ENCODE results near the gene GPRIN2.
"Not testable (repeated sequence)": the region's sequence is repeated elsewhere in the genome, so short reads cannot be mapped to it uniquely, and the experiment has no call there.

The GPRIN2 gene

GRCh38 chr10:46556515-46557318 lies at the start of gene GPRIN2:
Gene GPRIN2, minus strand, starts transcription at chr10:46556658. Its CDS starts 5,922 bp downstream, at chr10:46550736.
- no peak for DNase-seq

GRCh38 chr10:46600516-46600915 lies 44.1 kb upstream of the GPRIN2 start:
- not testable (repeated sequence) for DNase-seq

- DNase-seq = not testable (repeated sequence)
These were observed 41.3 kb upstream of the GPRIN2 start for GRCh38 chr10:46597616-46598246.

GRCh38 chr10:46596570-46596969 lies 40.1 kb upstream of the GPRIN2 start:
- not testable (repeated sequence) for DNase-seq

GRCh38 chr10:46594453-46595063 lies 38.1 kb upstream of the GPRIN2 start:
- not testable (repeated sequence) for DNase-seq

- not testable (repeated sequence) for DNase-seq
These were observed 36.8 kb upstream of the GPRIN2 start for GRCh38 chr10:46593307-46593706.

GRCh38 chr10:46591053-46591452 lies 34.6 kb upstream of the GPRIN2 start:
- not testable (repeated sequence) for DNase-seq

- not testable (repeated sequence) for DNase-seq
These were observed 33.1 kb upstream of the GPRIN2 start for GRCh38 chr10:46589589-46589988.

- not testable (repeated sequence) for DNase-seq
These were observed 31.8 kb upstream of the GPRIN2 start for GRCh38 chr10:46588221-46588620.

- DNase-seq = not testable (repeated sequence)
These were observed 31.1 kb upstream of the GPRIN2 start for GRCh38 chr10:46587546-46587945.

- DNase-seq = not testable (repeated sequence)
These were observed 28.8 kb upstream of the GPRIN2 start for GRCh38 chr10:46585246-46585645.

GRCh38 chr10:46584196-46584595 lies 27.7 kb upstream of the GPRIN2 start:
- DNase-seq = not testable (repeated sequence)

- not testable (repeated sequence) for DNase-seq
These were observed 26.1 kb upstream of the GPRIN2 start for GRCh38 chr10:46582568-46582967.

- DNase-seq = not testable (repeated sequence)
These were observed 25.5 kb upstream of the GPRIN2 start for GRCh38 chr10:46581997-46582396.

- not testable (repeated sequence) for DNase-seq
These were observed 22.9 kb upstream of the GPRIN2 start for GRCh38 chr10:46579378-46579777.

GRCh38 chr10:46578474-46579178 lies 22.2 kb upstream of the GPRIN2 start, which contains the start of gene SYT15:
Gene SYT15, plus strand, starts transcription at chr10:46579128. Its CDS starts 41 bp downstream, at chr10:46579169.
- DNase-seq = not testable (repeated sequence)

- DNase-seq = not testable (repeated sequence)
These were observed 21.4 kb upstream of the GPRIN2 start for GRCh38 chr10:46577624-46578473.

GRCh38 chr10:46573884-46574283 lies 17.4 kb upstream of the GPRIN2 start:
- DNase-seq = not testable (repeated sequence)

- not testable (repeated sequence) for DNase-seq
These were observed 16.9 kb upstream of the GPRIN2 start for GRCh38 chr10:46573314-46573713.

GRCh38 chr10:46572765-46573164 lies 16.3 kb upstream of the GPRIN2 start:
- DNase-seq = not testable (repeated sequence)

GRCh38 chr10:46570655-46571054 lies 14.2 kb upstream of the GPRIN2 start:
- DNase-seq = not testable (repeated sequence)

- DNase-seq = not testable (repeated sequence)
These were observed 10.7 kb upstream of the GPRIN2 start for GRCh38 chr10:46567151-46567550.

All from NCI-H187 (cell line).